WTC11 (cell line): Measurements from ENCODE around the gene L1CAM. TPM values are rescaled to one million over a fixed set of nuclear protein-coding genes. Genes with fewer than 3 reads are reported as not detected.

Experiments
- ATAC-seq: fragments of 200-7000 bp; cut with Tn5 transposase; 2 replicates; pipeline ENCODE4 v1.10.0; 2021; ENCODE audit warnings: mild to moderate bottlenecking, moderate library complexity
- CTCF ChIA-PET: fragments of 300-600 bp; sonication (Branson Sonifier 250); formaldehyde crosslinking; loops from one replicate; lab custom pipeline; 2021; ENCODE audit warnings: antibody characterized with exemption; lab: Charles Lee
- POLR2A ChIA-PET: fragments of 350-600 bp; sonication (Branson Sonifier 250); formaldehyde crosslinking; loops from one replicate; lab custom pipeline; 2021; ENCODE audit warnings: antibody characterized with exemption; lab: Charles Lee
- DNase-seq: peaks from one replicate; pipeline ENCODE4 v3.0.0; 2021; ENCODE audit warnings: low spot score
- H3K27ac Mint-ChIP-seq: 2 replicates; pipeline ENCODE4 v1.8.0; 2021; ENCODE audit warnings: mixed read lengths
- H3K27me3 Mint-ChIP-seq: 2 replicates; pipeline ENCODE4 v1.8.0; 2021; ENCODE audit warnings: low read depth, mild to moderate bottlenecking, moderate library complexity, mixed read lengths
- H3K36me3 Mint-ChIP-seq: 2 replicates; pipeline ENCODE4 v1.8.0; 2021; ENCODE audit warnings: mixed read lengths
- H3K4me1 Mint-ChIP-seq: 2 replicates; pipeline ENCODE4 v1.8.0; 2022; ENCODE audit warnings: mixed read lengths
- H3K4me3 Mint-ChIP-seq: 2 replicates; pipeline ENCODE4 v1.8.0; 2021; ENCODE audit warnings: mild to moderate bottlenecking, moderate library complexity, mixed read lengths
- H3K9me3 Mint-ChIP-seq: 2 replicates; pipeline ENCODE4 v1.8.0; 2021; ENCODE audit warnings: mixed read lengths
- CREB1 ChIP-seq: sonication (generic); formaldehyde crosslinking; IDR thresholded peaks from 2 replicates; pipeline ENCODE4 v1.8.0; 2023; ENCODE audit warnings: mild to moderate bottlenecking, missing genetic modification reagents
- CREM ChIP-seq: sonication (generic); formaldehyde crosslinking; IDR thresholded peaks from 2 replicates; pipeline ENCODE4 v1.8.1; 2022; ENCODE audit warnings: mild to moderate bottlenecking, missing genetic modification reagents, moderate library complexity
- FOXJ3 ChIP-seq: sonication (generic); formaldehyde crosslinking; IDR thresholded peaks from 2 replicates; pipeline ENCODE4 v1.9.0; 2021; ENCODE audit warnings: missing genetic modification reagents, mild to moderate bottlenecking, borderline replicate concordance
- FOXK1 ChIP-seq: sonication (generic); formaldehyde crosslinking; IDR thresholded peaks from 2 replicates; pipeline ENCODE4 v1.8.0; 2022; ENCODE audit warnings: mild to moderate bottlenecking, moderate library complexity, missing genetic modification reagents
- HMGA2 ChIP-seq: fragments of 250-450 bp; sonication (Bioruptor Pico); IDR thresholded peaks from 2 replicates; pipeline ENCODE4 v1.4.0; 2021; ENCODE audit warnings: mild to moderate bottlenecking, moderate library complexity
- MYBL2 ChIP-seq: sonication (generic); formaldehyde crosslinking; IDR thresholded peaks from 2 replicates; pipeline ENCODE4 v1.8.1; 2023; ENCODE audit warnings: mild to moderate bottlenecking, moderate library complexity, missing genetic modification reagents
- NFE2L1 ChIP-seq: sonication (generic); formaldehyde crosslinking; IDR thresholded peaks from 2 replicates; pipeline ENCODE4 v1.8.1; 2023; ENCODE audit warnings: missing genetic modification reagents
- NR1H2 ChIP-seq: sonication (generic); formaldehyde crosslinking; IDR thresholded peaks from 2 replicates; pipeline ENCODE4 v1.9.0; 2021; ENCODE audit warnings: mild to moderate bottlenecking, moderate library complexity, missing genetic modification reagents
- NR2C2 ChIP-seq: sonication (generic); formaldehyde crosslinking; IDR thresholded peaks from 2 replicates; pipeline ENCODE4 v1.8.0; 2022; ENCODE audit warnings: mild to moderate bottlenecking, missing genetic modification reagents
- RELA ChIP-seq: sonication (generic); formaldehyde crosslinking; IDR thresholded peaks from 2 replicates; pipeline ENCODE4 v1.8.1; 2022; ENCODE audit warnings: missing genetic modification reagents, mild to moderate bottlenecking, borderline replicate concordance
- SMAD4 ChIP-seq: sonication (generic); formaldehyde crosslinking; IDR thresholded peaks from 2 replicates; pipeline ENCODE4 v1.8.0; 2022; ENCODE audit warnings: mild to moderate bottlenecking, missing genetic modification reagents
- SP1 ChIP-seq: sonication (generic); formaldehyde crosslinking; conservative IDR thresholded peaks from 2 replicates; pipeline ENCODE4 v1.8.1; 2022; ENCODE audit warnings: missing genetic modification reagents
- TEAD1 ChIP-seq: sonication (generic); formaldehyde crosslinking; IDR thresholded peaks from 2 replicates; pipeline ENCODE4 v1.8.0; 2022; ENCODE audit warnings: mild to moderate bottlenecking, missing genetic modification reagents
- ZNF121 ChIP-seq: sonication (generic); formaldehyde crosslinking; IDR thresholded peaks from 2 replicates; pipeline ENCODE4 v1.8.0; 2023; ENCODE audit warnings: missing genetic modification reagents
- ZNF423 ChIP-seq: fragments of 250-450 bp; sonication (Bioruptor Pico); IDR thresholded peaks from 2 replicates; pipeline ENCODE4 v2.1.2; 2022; ENCODE audit warnings: mild to moderate bottlenecking, moderate library complexity
- total RNA-seq: library from RNA; stranded (reverse); gene quantifications from 3 replicates; pipeline ENCODE4 v1.2.3, GENCODE V29; 2021
- TF ChIP-seq, protein P1 (sequence below): sonication (generic); formaldehyde crosslinking; IDR thresholded peaks from 2 replicates; pipeline ENCODE4 v1.8.1; 2023; ENCODE audit warnings: mild to moderate bottlenecking, missing genetic modification reagents, moderate library complexity
- TF ChIP-seq, protein P2 (sequence below): sonication (generic); formaldehyde crosslinking; IDR thresholded peaks from 2 replicates; pipeline ENCODE4 v1.8.1; 2022; ENCODE audit warnings: low read depth, mild to moderate bottlenecking, moderate library complexity, missing genetic modification reagents, borderline replicate concordance
- TF ChIP-seq, protein P3 (sequence below): sonication (generic); formaldehyde crosslinking; IDR thresholded peaks from 2 replicates; pipeline ENCODE4 v1.8.0; 2022; ENCODE audit warnings: missing genetic modification reagents
- TF ChIP-seq, protein P4 (sequence below): sonication (generic); formaldehyde crosslinking; IDR thresholded peaks from 2 replicates; pipeline ENCODE4 v1.8.1; 2022; ENCODE audit warnings: mild to moderate bottlenecking, moderate library complexity, missing genetic modification reagents
- TF ChIP-seq, protein P5 (sequence below): fragments of 250-450 bp; sonication (Bioruptor Pico); IDR thresholded peaks from 2 replicates; pipeline ENCODE4 v1.9.0; 2021; ENCODE audit warnings: mild to moderate bottlenecking
- TF ChIP-seq, protein P6 (sequence below): fragments of 250-450 bp; sonication (Bioruptor Pico); IDR thresholded peaks from 2 replicates; pipeline ENCODE4 v1.9.0; 2021; ENCODE audit warnings: mild to moderate bottlenecking
- TF ChIP-seq, protein P7 (sequence below): fragments of 250-450 bp; sonication (Bioruptor Pico); IDR thresholded peaks from 2 replicates; pipeline ENCODE4 v1.9.0; 2021; ENCODE audit warnings: moderate library complexity, mild to moderate bottlenecking, inconsistent platforms, borderline replicate concordance
- TF ChIP-seq, protein P8 (sequence below): sonication (generic); formaldehyde crosslinking; IDR thresholded peaks from 2 replicates; pipeline ENCODE4 v1.8.1; 2023; ENCODE audit warnings: mild to moderate bottlenecking, missing genetic modification reagents
- TF ChIP-seq, protein P9 (sequence below): sonication (generic); formaldehyde crosslinking; IDR thresholded peaks from 2 replicates; pipeline ENCODE4 v1.8.1; 2023; ENCODE audit warnings: mild to moderate bottlenecking, missing genetic modification reagents, moderate library complexity

L1CAM gene
- total RNA-seq, 1 experiment from 2014 or later: 40.2 TPM

DNA sequence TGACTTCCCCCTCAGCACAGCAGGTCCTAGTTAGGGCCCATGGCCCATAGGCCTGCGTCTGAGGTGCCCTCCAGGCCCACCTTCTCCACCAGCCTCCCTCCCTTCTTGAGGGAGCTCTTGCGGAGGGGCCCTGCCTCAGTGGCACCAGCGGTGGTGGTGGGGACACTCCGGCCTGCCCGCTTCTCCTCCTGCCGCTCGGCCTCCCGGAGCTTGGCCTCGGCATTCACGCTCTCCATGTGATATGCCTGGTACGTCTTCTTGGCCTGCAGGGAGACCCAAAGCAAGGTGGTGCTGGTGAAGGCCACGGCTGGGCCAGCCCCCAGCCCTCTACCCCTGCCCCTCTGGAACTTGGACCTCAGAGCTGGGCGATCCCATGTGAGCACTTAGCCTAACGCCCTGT is 34.6 kb upstream of the L1CAM start:
- H3K4me1 Mint-ChIP-seq: peaks cover 21% of the 10 kb centered on the region
- ChIA-PET POLR2A (no interaction called here), CTCF (interaction anchor here (1.6 kb wide), 1 partner anchor 33 kb away, joined by 4 read pairs; no protein-coding TSS in a partner anchor)
- no peak for TF ChIP-seq SP1 (CRISPR knock-in tag)
- no peak for TF ChIP-seq FOXJ3 (CRISPR knock-in tag)
- TF ChIP-seq, protein P1, sequence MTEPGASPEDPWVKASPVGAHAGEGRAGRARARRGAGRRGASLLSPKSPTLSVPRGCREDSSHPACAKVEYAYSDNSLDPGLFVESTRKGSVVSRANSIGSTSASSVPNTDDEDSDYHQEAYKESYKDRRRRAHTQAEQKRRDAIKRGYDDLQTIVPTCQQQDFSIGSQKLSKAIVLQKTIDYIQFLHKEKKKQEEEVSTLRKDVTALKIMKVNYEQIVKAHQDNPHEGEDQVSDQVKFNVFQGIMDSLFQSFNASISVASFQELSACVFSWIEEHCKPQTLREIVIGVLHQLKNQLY (CRISPR knock-in tag): no peak
- TF ChIP-seq, protein P2, sequence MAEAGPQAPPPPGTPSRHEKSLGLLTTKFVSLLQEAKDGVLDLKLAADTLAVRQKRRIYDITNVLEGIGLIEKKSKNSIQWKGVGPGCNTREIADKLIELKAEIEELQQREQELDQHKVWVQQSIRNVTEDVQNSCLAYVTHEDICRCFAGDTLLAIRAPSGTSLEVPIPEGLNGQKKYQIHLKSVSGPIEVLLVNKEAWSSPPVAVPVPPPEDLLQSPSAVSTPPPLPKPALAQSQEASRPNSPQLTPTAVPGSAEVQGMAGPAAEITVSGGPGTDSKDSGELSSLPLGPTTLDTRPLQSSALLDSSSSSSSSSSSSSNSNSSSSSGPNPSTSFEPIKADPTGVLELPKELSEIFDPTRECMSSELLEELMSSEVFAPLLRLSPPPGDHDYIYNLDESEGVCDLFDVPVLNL (CRISPR knock-in tag): no peak
- TF ChIP-seq SMAD4 (CRISPR knock-in tag): no peak
- no peak for TF ChIP-seq NR1H2
- TF ChIP-seq TEAD1 (CRISPR knock-in tag): no peak
- TF ChIP-seq NR2C2 (CRISPR knock-in tag): no peak
- TF ChIP-seq, protein P3, sequence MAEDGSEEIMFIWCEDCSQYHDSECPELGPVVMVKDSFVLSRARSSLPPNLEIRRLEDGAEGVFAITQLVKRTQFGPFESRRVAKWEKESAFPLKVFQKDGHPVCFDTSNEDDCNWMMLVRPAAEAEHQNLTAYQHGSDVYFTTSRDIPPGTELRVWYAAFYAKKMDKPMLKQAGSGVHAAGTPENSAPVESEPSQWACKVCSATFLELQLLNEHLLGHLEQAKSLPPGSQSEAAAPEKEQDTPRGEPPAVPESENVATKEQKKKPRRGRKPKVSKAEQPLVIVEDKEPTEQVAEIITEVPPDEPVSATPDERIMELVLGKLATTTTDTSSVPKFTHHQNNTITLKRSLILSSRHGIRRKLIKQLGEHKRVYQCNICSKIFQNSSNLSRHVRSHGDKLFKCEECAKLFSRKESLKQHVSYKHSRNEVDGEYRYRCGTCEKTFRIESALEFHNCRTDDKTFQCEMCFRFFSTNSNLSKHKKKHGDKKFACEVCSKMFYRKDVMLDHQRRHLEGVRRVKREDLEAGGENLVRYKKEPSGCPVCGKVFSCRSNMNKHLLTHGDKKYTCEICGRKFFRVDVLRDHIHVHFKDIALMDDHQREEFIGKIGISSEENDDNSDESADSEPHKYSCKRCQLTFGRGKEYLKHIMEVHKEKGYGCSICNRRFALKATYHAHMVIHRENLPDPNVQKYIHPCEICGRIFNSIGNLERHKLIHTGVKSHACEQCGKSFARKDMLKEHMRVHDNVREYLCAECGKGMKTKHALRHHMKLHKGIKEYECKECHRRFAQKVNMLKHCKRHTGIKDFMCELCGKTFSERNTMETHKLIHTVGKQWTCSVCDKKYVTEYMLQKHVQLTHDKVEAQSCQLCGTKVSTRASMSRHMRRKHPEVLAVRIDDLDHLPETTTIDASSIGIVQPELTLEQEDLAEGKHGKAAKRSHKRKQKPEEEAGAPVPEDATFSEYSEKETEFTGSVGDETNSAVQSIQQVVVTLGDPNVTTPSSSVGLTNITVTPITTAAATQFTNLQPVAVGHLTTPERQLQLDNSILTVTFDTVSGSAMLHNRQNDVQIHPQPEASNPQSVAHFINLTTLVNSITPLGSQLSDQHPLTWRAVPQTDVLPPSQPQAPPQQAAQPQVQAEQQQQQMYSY (CRISPR knock-in tag): no peak
- no peak for TF ChIP-seq HMGA2
- TF ChIP-seq CREM (CRISPR knock-in tag): no peak
- TF ChIP-seq FOXK1: no peak
- no peak for TF ChIP-seq ZNF121 (CRISPR knock-in tag)
- TF ChIP-seq, protein P4, sequence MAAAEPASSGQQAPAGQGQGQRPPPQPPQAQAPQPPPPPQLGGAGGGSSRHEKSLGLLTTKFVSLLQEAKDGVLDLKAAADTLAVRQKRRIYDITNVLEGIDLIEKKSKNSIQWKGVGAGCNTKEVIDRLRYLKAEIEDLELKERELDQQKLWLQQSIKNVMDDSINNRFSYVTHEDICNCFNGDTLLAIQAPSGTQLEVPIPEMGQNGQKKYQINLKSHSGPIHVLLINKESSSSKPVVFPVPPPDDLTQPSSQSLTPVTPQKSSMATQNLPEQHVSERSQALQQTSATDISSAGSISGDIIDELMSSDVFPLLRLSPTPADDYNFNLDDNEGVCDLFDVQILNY (CRISPR knock-in tag): no peak
- TF ChIP-seq ZNF423: no peak
- TF ChIP-seq, protein P5, sequence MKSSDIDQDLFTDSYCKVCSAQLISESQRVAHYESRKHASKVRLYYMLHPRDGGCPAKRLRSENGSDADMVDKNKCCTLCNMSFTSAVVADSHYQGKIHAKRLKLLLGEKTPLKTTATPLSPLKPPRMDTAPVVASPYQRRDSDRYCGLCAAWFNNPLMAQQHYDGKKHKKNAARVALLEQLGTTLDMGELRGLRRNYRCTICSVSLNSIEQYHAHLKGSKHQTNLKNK: no peak
- no peak for TF ChIP-seq CREB1 (CRISPR knock-in tag)
- no peak overlapping the region for H3K4me3 Mint-ChIP-seq
- peaks cover 22% of the 10 kb centered on the region for H3K36me3 Mint-ChIP-seq
- no peak for ATAC-seq
- H3K27me3 Mint-ChIP-seq: no peaks in the 10 kb centered on the region
- H3K27ac Mint-ChIP-seq: no peak overlapping the region
- DNase-seq: no peak
- no peaks in the 10 kb centered on the region for H3K9me3 Mint-ChIP-seq

DNA sequence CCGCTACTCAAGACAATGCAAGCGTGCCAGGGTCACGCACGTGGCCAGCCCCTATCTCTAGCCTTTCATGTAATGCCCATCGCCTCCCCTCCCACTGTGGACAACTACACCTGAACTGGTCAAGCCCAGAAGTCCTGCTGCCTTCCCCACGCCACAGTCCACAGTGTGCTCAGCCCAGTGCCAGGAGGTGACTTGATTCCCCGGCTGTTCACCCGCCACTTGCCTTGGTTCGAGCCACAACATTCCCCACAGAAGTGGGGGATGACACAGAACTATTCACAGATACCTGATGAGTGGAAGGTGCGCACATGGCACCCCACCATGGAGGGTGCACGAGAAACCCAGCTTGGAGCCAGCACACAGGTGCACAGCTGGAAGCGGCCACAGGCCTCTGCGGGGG is 33.3 kb upstream of the L1CAM start:
- DNase-seq (no peak), ATAC-seq (no peak)
- ChIA-PET CTCF (interaction anchor here (0.6 kb wide), 1 partner anchor 8 kb away, joined by 3 read pairs; no protein-coding TSS in a partner anchor), POLR2A (no interaction called here)
- no peak overlapping the region for H3K4me3 Mint-ChIP-seq
- no peaks in the 10 kb centered on the region for H3K27me3 Mint-ChIP-seq
- no peaks in the 10 kb centered on the region for H3K9me3 Mint-ChIP-seq
- no peak overlapping the region for H3K27ac Mint-ChIP-seq
- peaks cover 22% of the 10 kb centered on the region for H3K36me3 Mint-ChIP-seq
- peaks cover 10% of the 10 kb centered on the region for H3K4me1 Mint-ChIP-seq
- TF ChIP-seq, protein P6, sequence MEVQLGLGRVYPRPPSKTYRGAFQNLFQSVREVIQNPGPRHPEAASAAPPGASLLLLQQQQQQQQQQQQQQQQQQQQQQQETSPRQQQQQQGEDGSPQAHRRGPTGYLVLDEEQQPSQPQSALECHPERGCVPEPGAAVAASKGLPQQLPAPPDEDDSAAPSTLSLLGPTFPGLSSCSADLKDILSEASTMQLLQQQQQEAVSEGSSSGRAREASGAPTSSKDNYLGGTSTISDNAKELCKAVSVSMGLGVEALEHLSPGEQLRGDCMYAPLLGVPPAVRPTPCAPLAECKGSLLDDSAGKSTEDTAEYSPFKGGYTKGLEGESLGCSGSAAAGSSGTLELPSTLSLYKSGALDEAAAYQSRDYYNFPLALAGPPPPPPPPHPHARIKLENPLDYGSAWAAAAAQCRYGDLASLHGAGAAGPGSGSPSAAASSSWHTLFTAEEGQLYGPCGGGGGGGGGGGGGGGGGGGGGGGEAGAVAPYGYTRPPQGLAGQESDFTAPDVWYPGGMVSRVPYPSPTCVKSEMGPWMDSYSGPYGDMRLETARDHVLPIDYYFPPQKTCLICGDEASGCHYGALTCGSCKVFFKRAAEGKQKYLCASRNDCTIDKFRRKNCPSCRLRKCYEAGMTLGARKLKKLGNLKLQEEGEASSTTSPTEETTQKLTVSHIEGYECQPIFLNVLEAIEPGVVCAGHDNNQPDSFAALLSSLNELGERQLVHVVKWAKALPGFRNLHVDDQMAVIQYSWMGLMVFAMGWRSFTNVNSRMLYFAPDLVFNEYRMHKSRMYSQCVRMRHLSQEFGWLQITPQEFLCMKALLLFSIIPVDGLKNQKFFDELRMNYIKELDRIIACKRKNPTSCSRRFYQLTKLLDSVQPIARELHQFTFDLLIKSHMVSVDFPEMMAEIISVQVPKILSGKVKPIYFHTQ (CRISPR knock-in tag): no peak
- TF ChIP-seq NFE2L1 (CRISPR knock-in tag) (no peak), ZNF121 (CRISPR knock-in tag) (no peak), RELA (no peak), MYBL2 (CRISPR knock-in tag) (no peak), HMGA2 (no peak)
- TF ChIP-seq, protein P7, sequence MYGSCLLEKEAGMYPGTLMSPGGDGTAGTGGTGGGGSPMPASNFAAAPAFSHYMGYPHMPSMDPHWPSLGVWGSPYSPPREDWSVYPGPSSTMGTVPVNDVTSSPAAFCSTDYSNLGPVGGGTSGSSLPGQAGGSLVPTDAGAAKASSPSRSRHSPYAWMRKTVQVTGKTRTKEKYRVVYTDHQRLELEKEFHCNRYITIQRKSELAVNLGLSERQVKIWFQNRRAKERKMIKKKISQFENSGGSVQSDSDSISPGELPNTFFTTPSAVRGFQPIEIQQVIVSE (CRISPR knock-in tag): no peak
- TF ChIP-seq, protein P8, sequence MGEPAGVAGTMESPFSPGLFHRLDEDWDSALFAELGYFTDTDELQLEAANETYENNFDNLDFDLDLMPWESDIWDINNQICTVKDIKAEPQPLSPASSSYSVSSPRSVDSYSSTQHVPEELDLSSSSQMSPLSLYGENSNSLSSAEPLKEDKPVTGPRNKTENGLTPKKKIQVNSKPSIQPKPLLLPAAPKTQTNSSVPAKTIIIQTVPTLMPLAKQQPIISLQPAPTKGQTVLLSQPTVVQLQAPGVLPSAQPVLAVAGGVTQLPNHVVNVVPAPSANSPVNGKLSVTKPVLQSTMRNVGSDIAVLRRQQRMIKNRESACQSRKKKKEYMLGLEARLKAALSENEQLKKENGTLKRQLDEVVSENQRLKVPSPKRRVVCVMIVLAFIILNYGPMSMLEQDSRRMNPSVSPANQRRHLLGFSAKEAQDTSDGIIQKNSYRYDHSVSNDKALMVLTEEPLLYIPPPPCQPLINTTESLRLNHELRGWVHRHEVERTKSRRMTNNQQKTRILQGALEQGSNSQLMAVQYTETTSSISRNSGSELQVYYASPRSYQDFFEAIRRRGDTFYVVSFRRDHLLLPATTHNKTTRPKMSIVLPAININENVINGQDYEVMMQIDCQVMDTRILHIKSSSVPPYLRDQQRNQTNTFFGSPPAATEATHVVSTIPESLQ: no peak
- TF ChIP-seq, protein P9, sequence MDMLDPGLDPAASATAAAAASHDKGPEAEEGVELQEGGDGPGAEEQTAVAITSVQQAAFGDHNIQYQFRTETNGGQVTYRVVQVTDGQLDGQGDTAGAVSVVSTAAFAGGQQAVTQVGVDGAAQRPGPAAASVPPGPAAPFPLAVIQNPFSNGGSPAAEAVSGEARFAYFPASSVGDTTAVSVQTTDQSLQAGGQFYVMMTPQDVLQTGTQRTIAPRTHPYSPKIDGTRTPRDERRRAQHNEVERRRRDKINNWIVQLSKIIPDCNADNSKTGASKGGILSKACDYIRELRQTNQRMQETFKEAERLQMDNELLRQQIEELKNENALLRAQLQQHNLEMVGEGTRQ (CRISPR knock-in tag): no peak
